HEK293T (cell line): ENCODE measurements around the gene PPP6R3.

Source experiments
- CTCF ChIA-PET: fragments of 350-600 bp; formaldehyde crosslinking; extraction: SDS; loops from one replicate; lab custom pipeline; 2021; ENCODE audit warnings: antibody characterized with exemption, inconsistent platforms; lab: Yijun Ruan, JAX
- POLR2A ChIA-PET: fragments of 350-600 bp; formaldehyde crosslinking; extraction: SDS; loops from one replicate; lab custom pipeline; 2020; ENCODE audit warnings: antibody characterized with exemption, inconsistent platforms; lab: Yijun Ruan, JAX
- DNase-seq: peaks from one replicate; pipeline ENCODE4 v3.0.0; 2012; ENCODE audit warnings: mixed read lengths; ENCODE audit errors: extremely low spot score
- ARNT ChIP-seq: fragments of 450-650 bp; IDR thresholded peaks from 2 replicates; pipeline ENCODE4 v1.6.1; 2017; ENCODE audit warnings: mild to moderate bottlenecking
- BHLHE40 ChIP-seq: fragments of 450-650 bp; IDR thresholded peaks from 2 replicates; pipeline ENCODE4 v1.6.1; 2016; ENCODE audit warnings: mild to moderate bottlenecking, moderate library complexity, borderline replicate concordance
- CTBP1 ChIP-seq: fragments of 450-650 bp; IDR thresholded peaks from 2 replicates; pipeline ENCODE4 v1.6.1; 2016; ENCODE audit warnings: borderline replicate concordance
- ELF4 ChIP-seq: fragments of 450-650 bp; IDR thresholded peaks from 2 replicates; pipeline ENCODE4 v1.6.1; 2017; ENCODE audit warnings: antibody characterized with exemption
- FOXA1 ChIP-seq: fragments of 450-650 bp; IDR thresholded peaks from 2 replicates; pipeline ENCODE4 v1.6.1; 2016; ENCODE audit warnings: mild to moderate bottlenecking
- FOXK2 ChIP-seq: fragments of 450-650 bp; IDR thresholded peaks from 2 replicates; pipeline ENCODE4 v1.6.1; 2016; ENCODE audit warnings: mild to moderate bottlenecking
- FOXM1 ChIP-seq: fragments of 450-650 bp; IDR thresholded peaks from 2 replicates; pipeline ENCODE4 v1.6.1; 2017; ENCODE audit warnings: mild to moderate bottlenecking, borderline replicate concordance
- HDGF ChIP-seq: fragments of 450-650 bp; IDR thresholded peaks from 2 replicates; pipeline ENCODE4 v1.6.1; 2017; ENCODE audit warnings: antibody characterized with exemption, borderline replicate concordance
- L3MBTL2 ChIP-seq: fragments of 450-650 bp; conservative IDR thresholded peaks from 2 replicates; pipeline ENCODE4 v1.6.1; 2016; ENCODE audit warnings: mild to moderate bottlenecking
- LEF1 ChIP-seq: fragments of 450-650 bp; IDR thresholded peaks from 2 replicates; pipeline ENCODE4 v1.6.1; 2017; ENCODE audit warnings: mild to moderate bottlenecking, borderline replicate concordance
- NFRKB ChIP-seq: fragments of 450-650 bp; IDR thresholded peaks from 2 replicates; pipeline ENCODE4 v1.6.1; 2016; ENCODE audit warnings: mild to moderate bottlenecking, moderate library complexity
- SP1 ChIP-seq: fragments of 450-650 bp; IDR thresholded peaks from 2 replicates; pipeline ENCODE4 v1.6.1; 2017
- SUZ12 ChIP-seq: fragments of 450-650 bp; IDR thresholded peaks from 2 replicates; pipeline ENCODE4 v1.6.1; 2016; ENCODE audit warnings: mild to moderate bottlenecking
- TARDBP ChIP-seq: fragments of 450-650 bp; IDR thresholded peaks from 2 replicates; pipeline ENCODE4 v1.6.1; 2016
- ZNF384 ChIP-seq: fragments of 450-650 bp; IDR thresholded peaks from 2 replicates; pipeline ENCODE4 v1.6.1; 2016
- TF ChIP-seq, protein P1 (sequence below): fragments of 450-650 bp; IDR thresholded peaks from 2 replicates; pipeline ENCODE4 v1.6.1; 2016

The PPP6R3 gene

DNA sequence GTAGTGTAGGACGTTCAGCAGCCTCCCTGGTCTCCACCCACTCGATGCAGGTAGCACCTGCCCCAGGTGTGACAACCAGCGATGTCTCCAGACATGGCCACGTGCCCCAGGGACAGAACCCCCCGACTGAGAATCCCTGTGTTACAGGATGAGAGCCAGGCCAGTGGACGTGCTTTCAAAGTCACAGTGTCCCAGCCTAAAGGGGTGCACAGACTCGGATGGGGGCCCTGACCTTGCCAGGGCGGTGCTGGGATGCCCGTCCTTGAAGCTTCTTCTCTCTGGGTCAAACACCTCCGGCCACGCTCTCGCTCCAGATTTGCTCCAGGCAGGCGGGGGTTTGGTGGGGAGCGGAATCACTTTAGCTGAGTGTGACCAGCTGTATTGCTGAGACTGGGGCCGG, 200.5 kb downstream of the PPP6R3 start:
- DNase-seq: no peak
- CTCF ChIA-PET: no interaction called here
- TF ChIP-seq ARNT (no peak), FOXA1 (no peak), LEF1 (no peak), FOXK2 (no peak), TARDBP (no peak), NFRKB (no peak), SUZ12 (no peak), FOXM1 (no peak), CTBP1 (no peak), ZNF384 (no peak), BHLHE40 (no peak), ELF4 (no peak), L3MBTL2 (no peak), SP1 (no peak)
- TF ChIP-seq, protein P1, sequence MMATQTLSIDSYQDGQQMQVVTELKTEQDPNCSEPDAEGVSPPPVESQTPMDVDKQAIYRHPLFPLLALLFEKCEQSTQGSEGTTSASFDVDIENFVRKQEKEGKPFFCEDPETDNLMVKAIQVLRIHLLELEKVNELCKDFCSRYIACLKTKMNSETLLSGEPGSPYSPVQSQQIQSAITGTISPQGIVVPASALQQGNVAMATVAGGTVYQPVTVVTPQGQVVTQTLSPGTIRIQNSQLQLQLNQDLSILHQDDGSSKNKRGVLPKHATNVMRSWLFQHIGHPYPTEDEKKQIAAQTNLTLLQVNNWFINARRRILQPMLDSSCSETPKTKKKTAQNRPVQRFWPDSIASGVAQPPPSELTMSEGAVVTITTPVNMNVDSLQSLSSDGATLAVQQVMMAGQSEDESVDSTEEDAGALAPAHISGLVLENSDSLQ: no peak
- POLR2A ChIA-PET: no interaction called here

DNA sequence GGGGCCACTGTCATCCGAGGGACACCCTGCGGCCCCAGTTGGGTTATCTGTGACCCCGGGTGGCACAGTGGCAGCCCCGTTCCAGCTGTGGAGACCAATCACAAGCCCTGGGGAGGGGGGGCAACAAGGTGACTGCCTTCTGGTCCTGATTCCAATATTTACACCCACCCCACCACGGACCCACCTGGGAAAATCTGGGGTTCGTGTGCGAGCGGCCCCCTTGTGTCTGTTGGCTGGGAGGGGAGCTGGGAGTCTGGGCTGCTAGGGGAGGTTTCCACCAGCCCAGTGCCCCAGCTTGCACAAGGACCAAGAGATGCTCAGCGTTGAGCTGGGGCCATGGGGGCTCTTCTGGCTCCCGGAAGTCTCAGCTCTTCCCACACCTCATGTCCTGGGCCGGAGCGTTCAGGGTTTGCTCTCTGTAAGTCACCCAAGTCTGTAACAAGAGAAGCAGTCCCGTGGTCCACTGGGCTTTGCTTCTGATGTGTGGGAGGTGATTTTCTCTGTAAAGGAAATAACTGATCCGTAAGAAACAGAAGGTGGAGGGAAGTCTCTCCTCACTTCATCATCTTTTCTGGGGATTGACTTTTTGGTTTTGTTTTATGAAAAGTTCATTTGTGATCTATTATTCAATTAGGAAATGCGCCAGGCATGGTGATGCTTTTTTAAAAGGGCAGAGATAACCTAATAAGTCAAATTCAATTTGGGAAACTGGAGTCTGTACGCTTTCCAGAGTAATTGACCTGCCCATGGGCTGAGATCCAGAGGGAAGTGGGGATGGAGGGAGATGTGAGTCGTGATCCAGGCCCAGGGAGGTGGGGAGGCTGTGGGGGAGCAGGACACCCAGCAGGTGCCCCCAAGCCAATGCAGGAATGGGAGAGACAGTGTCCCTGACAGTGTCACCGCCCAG, 201.4 kb downstream of the PPP6R3 start:
- POLR2A ChIA-PET: no interaction called here
- no peak for DNase-seq
- CTCF ChIA-PET: no interaction called here
- TF ChIP-seq ZNF384 (no peak), BHLHE40 (no peak), FOXM1 (no peak), SUZ12 (no peak), TARDBP (no peak), L3MBTL2 (no peak), HDGF (no peak), FOXK2 (no peak), ELF4 (no peak), ARNT (no peak)
- TF ChIP-seq, protein P1: no peak

DNA sequence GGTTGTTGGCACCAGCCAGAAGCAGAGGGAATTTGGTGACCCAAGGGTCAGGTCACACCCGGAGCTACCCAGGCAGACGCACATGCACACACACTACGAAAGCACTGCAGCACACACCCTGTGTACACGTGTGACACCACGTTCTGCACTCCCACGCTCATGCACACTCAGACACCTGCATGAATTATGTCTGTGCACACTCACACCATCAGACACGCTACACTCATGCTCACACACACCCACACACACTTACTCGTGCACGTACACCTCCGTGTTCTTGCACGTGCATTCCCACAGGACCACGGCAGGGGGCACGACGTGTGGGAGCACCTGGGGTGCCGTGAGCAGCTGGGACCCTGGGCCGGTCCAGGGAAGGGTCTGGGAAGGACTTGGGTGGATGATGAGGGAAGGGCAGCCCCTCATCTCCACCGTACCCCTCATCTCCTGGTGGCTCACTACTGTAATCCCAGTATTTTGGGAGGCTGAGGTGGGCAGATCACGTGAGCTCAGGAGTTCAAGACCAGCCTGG, 203.0 kb downstream of the PPP6R3 start:
- CTCF ChIA-PET: no interaction called here
- POLR2A ChIA-PET: no interaction called here

DNA sequence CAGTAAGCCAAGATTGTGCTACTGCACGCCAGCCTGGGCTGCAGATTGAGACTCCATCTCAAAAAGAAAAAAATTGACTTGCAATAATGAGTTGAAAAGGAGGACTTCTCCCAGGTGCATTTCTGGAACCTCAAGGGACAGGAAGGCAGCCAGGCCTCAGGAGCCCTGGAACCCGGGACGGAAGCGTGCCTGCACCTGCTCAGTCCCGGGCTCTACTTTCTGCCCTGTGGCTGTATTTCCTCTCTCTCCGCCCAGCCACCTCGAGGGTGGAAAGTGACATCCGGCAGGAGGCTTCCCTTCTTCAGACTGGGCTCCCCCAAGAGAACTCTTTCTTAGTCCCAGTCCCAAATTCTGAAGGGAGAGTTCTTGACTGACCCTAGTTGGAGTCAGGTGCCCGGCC, 203.6 kb downstream of the PPP6R3 start:
- no peak for DNase-seq
- TF ChIP-seq L3MBTL2: no peak
- TF ChIP-seq SUZ12: no peak
- TF ChIP-seq FOXA1: no peak
- TF ChIP-seq FOXK2: no peak
- no peak for TF ChIP-seq LEF1
- TF ChIP-seq NFRKB: no peak
- no peak for TF ChIP-seq ZNF384
- TF ChIP-seq ARNT: no peak
- TF ChIP-seq HDGF: no peak
- no peak for TF ChIP-seq FOXM1
- TF ChIP-seq ELF4: no peak
- TF ChIP-seq TARDBP: no peak
- no peak for TF ChIP-seq BHLHE40
- TF ChIP-seq, protein P1: no peak
- ChIA-PET POLR2A (no interaction called here), CTCF (no interaction called here)

More for the DNA sequence above, 203.0 kb downstream of the PPP6R3 start:
- DNase-seq: no peak
- TF ChIP-seq NFRKB (no peak), FOXM1 (no peak), ELF4 (no peak), SP1 (no peak), FOXK2 (no peak), CTBP1 (no peak), ZNF384 (no peak), HDGF (no peak), TARDBP (no peak), LEF1 (no peak)
- TF ChIP-seq, protein P1: no peak

DNA sequence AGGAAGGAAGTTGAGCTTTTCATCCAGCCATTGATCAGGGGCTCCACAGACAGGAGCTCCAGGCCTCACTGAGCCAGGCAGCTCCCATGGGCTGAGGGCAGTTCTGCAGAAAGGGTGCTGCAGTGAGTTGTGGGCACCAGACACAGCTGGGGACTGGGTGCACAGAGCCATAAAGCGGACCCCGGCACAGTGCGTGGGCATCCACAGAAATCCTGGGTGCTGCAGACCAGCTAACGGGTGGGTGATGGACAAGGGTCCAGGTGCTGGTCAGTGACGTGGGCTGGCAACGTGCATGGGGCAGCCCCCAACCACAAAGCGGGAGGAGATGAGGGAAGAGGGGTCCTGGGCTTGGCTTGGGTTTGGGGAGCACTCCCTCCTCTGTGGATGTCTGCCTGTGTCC, 204.4 kb downstream of the PPP6R3 start:
- no peak for TF ChIP-seq ARNT
- TF ChIP-seq LEF1: no peak
- TF ChIP-seq L3MBTL2: no peak
- TF ChIP-seq SP1: no peak
- no peak for TF ChIP-seq ELF4
- no peak for TF ChIP-seq NFRKB
- no peak for TF ChIP-seq CTBP1
- no peak for TF ChIP-seq SUZ12
- TF ChIP-seq, protein P1: no peak
- TF ChIP-seq FOXK2: no peak
- TF ChIP-seq HDGF: no peak
- TF ChIP-seq BHLHE40: no peak
- no peak for TF ChIP-seq TARDBP
- no peak for TF ChIP-seq FOXA1
- no peak for TF ChIP-seq ZNF384
- no peak for TF ChIP-seq FOXM1
- no peak for DNase-seq
- POLR2A ChIA-PET: no interaction called here
- CTCF ChIA-PET: no interaction called here
